HepG2 (cell line): ENCODE measurements around the gene USP36. TPM values are rescaled to one million over a fixed set of nuclear protein-coding genes. Genes with fewer than 3 reads are reported as not detected.

Source experiments
- ARNT2 ChIP-seq: sonication (generic); formaldehyde crosslinking; IDR thresholded peaks from 2 replicates; pipeline ENCODE4 v1.8.0; 2022; ENCODE audit warnings: mild to moderate bottlenecking, low read depth, missing genetic modification reagents, moderate library complexity
- BRCA1 ChIP-seq: sonication (generic); formaldehyde crosslinking; IDR thresholded peaks from 2 replicates; pipeline ENCODE4 v1.4.0; 2020; ENCODE audit warnings: missing genetic modification reagents
- CBX5 ChIP-seq: sonication (generic); formaldehyde crosslinking; IDR thresholded peaks from 2 replicates; pipeline ENCODE4 v1.4.0; 2020; ENCODE audit warnings: missing genetic modification reagents, borderline replicate concordance
- CEBPG ChIP-seq: IDR thresholded peaks from 2 replicates; pipeline ENCODE4 v1.6.1; 2016
- CERS6 ChIP-seq: sonication (generic); formaldehyde crosslinking; IDR thresholded peaks from 2 replicates; pipeline ENCODE4 v1.5.0; 2020; ENCODE audit warnings: missing genetic modification reagents
- CREB3 ChIP-seq: sonication (generic); formaldehyde crosslinking; IDR thresholded peaks from 2 replicates; pipeline ENCODE4 v1.5.0; 2020; ENCODE audit warnings: missing genetic modification reagents
- E2F5 ChIP-seq: sonication (generic); formaldehyde crosslinking; conservative IDR thresholded peaks from 2 replicates; pipeline ENCODE4 v1.4.0; 2020; ENCODE audit warnings: missing genetic modification reagents
- FOXP1 ChIP-seq, 2 experiments: fragments of 450-650 bp in 1 of 2; IDR thresholded peaks; 2 replicates each; pipeline ENCODE4 v1.6.1; 2017 to 2018; ENCODE audit warnings: antibody characterized with exemption in 1 of 2
- HNRNPH1 ChIP-seq: fragments of 200-400 bp; formaldehyde crosslinking; optimal IDR thresholded peaks from 2 replicates; pipeline ENCODE3; 2017; ENCODE audit warnings: mild to moderate bottlenecking, low read depth, low read length
- MAFK ChIP-seq, 2 experiments: IDR thresholded peaks in 1 of 2; conservative IDR thresholded peaks in 1 of 2; 2 replicates each; pipeline ENCODE4 v1.6.1; 2011; ENCODE audit warnings: improper control_type of control experiment in 2 of 2, low read length in 2 of 2
- MBNL3 ChIP-seq: fragments of 250-450 bp; sonication (Bioruptor Pico); conservative IDR thresholded peaks from 2 replicates; pipeline ENCODE4 v1.8.0; 2022; ENCODE audit warnings: mild to moderate bottlenecking, inconsistent platforms
- PLRG1 ChIP-seq: fragments of 450-650 bp; conservative IDR thresholded peaks from 2 replicates; pipeline ENCODE4 v1.6.1; 2016
- THRA ChIP-seq: sonication (generic); formaldehyde crosslinking; IDR thresholded peaks from 2 replicates; pipeline ENCODE4 v1.4.0; 2020; ENCODE audit warnings: missing genetic modification reagents, borderline replicate concordance
- TIGD3 ChIP-seq: sonication (generic); formaldehyde crosslinking; IDR thresholded peaks from 2 replicates; pipeline ENCODE4 v1.5.1; 2020; ENCODE audit warnings: mild to moderate bottlenecking, missing genetic modification reagents, borderline replicate concordance
- ZHX2 ChIP-seq, 2 experiments: sonication (generic) in 1 of 2; formaldehyde crosslinking in 1 of 2; IDR thresholded peaks; 2 replicates each; pipeline versions ENCODE4 v1.6.1 to v1.9.0; 2014 to 2022; ENCODE audit warnings: antibody characterized with exemption in 1 of 2, borderline replicate concordance in 1 of 2, inconsistent platforms in 1 of 2, low read depth in 1 of 2, missing genetic modification reagents in 1 of 2
- ZNF792 ChIP-seq: IDR thresholded peaks from 2 replicates; pipeline ENCODE4 v1.6.1; 2016
- ZSCAN21 ChIP-seq: sonication (generic); formaldehyde crosslinking; IDR thresholded peaks from 2 replicates; pipeline ENCODE4 v1.8.0; 2022; ENCODE audit warnings: mild to moderate bottlenecking, missing genetic modification reagents, moderate library complexity, borderline replicate concordance
- polyA plus RNA-seq, 8 experiments: library from polyadenylated mRNA; depleted of rRNA in 3 of 8; stranded (reverse) in 7 of 8; unstranded in 1 of 8; fragments of >200 nt; fragmentation: Illumina TruSeq in 4 of 8; extraction: Trizol in 4 of 8; gene quantifications; 2 replicates each; pipeline versions ENCODE4 v1.2.1 to v1.2.3, GENCODE V29; 2011 to 2016; ENCODE audit warnings: low read depth in 4 of 8, missing spikeins in 1 of 8, mixed read lengths in 1 of 8; ENCODE audit not compliant: insufficient read depth in 1 of 8
- total RNA-seq, 5 experiments: library from RNA; depleted of rRNA; stranded (reverse); fragments of >200 nt; fragmentation: Illumina TruSeq; extraction: Trizol; gene quantifications; 2 replicates each; pipeline ENCODE4 v1.2.3, GENCODE V29; 2016; ENCODE audit warnings: low read depth in 1 of 5

USP36 gene
- total and polyA plus RNA-seq, 2 of the 13 experiments (the other 11 are each of a cell fraction or from before 2014, with no cell fraction given), result 29.6 to 45.9 TPM

- TF ChIP-seq E2F5 (CRISPR knock-in tag) (no peak), MAFK (conservative IDR thresholded peaks at IDR 0.05 in 1 of 2, IDR thresholded peaks at IDR 0.05 in 1 of 2; ENCODE audit: low read length in 2 of 2) (peak; percentile 8 to 26; a peak in 1 of 4 replicates), TIGD3 (no peak), CEBPG (peak; percentile 54), CERS6 (CRISPR knock-in tag) (no peak), CBX5 (CRISPR knock-in tag) (no peak; the same call in 1 of the 2 replicates), HNRNPH1 (no peak), ARNT2 (CRISPR knock-in tag) (no peak), FOXP1 (IDR thresholded peaks at IDR 0.05) (no peak), FOXP1 (CRISPR knock-in tag; IDR thresholded peaks at IDR 0.05) (0 out of 2 replicates have a peak, but pooled peaks have one; percentile 7), ZNF792 (CRISPR knock-in tag) (no peak), THRA (CRISPR knock-in tag) (peak; percentile 58; the same call in 1 of the 2 replicates), MBNL3 (CRISPR knock-in tag) (no peak), ZHX2 (IDR thresholded peaks at IDR 0.05; ENCODE audit: low read depth) (no peak), ZHX2 (CRISPR knock-in tag; IDR thresholded peaks at IDR 0.05; ENCODE audit: borderline replicate concordance) (no peak), BRCA1 (no peak), ZSCAN21 (CRISPR knock-in tag) (no peak), PLRG1 (no peak), CREB3 (0 out of 2 replicates have a peak, but pooled peaks have one; percentile 23)
Observed at GRCh38 chr17:78883089-78883532, 42.5 kb upstream of the USP36 start (continued).
